Adipocyte (in vitro differentiated cells): Measurements from ENCODE around the gene PDCD11.
A peak's percentile ranks its signal among the peaks of the same experiment; 100 is the strongest.
"Not testable (repeated sequence)": the region's sequence is repeated elsewhere in the genome, so short reads cannot be mapped to it uniquely, and the experiment has no call there.

Experiments used
- DNase-seq: peaks from one replicate; pipeline ENCODE4 v3.0.0-alpha.2; 2015; ENCODE audit warnings: low read depth
- H3K27me3 ChIP-seq: replicated peaks from 2 replicates; pipeline ENCODE4 v1.7.0; 2013; ENCODE audit warnings: mild to moderate bottlenecking, low read length, moderate library complexity; ENCODE audit not compliant: control insufficient read depth, insufficient read depth
- H3K36me3 ChIP-seq: 2 replicates; pipeline ENCODE4 v1.7.0; 2013; ENCODE audit warnings: low read length, mild to moderate bottlenecking, moderate library complexity; ENCODE audit not compliant: control insufficient read depth, insufficient read depth, severe bottlenecking
- H3K4me1 ChIP-seq: 2 replicates; pipeline ENCODE4 v1.7.0; 2013; ENCODE audit warnings: mild to moderate bottlenecking, low read length, moderate library complexity; ENCODE audit not compliant: control insufficient read depth, insufficient read depth
- H3K4me3 ChIP-seq: 2 replicates; pipeline ENCODE4 v1.7.0; 2013; ENCODE audit warnings: mild to moderate bottlenecking, low read length, moderate library complexity
- H3K9ac ChIP-seq: 2 replicates; pipeline ENCODE4 v1.7.0; 2013; ENCODE audit warnings: mild to moderate bottlenecking, low read length, moderate library complexity
- H3K9me3 ChIP-seq: 2 replicates; pipeline ENCODE4 v1.7.0; 2013; ENCODE audit warnings: mild to moderate bottlenecking, low read length, moderate library complexity; ENCODE audit not compliant: control insufficient read depth

PDCD11 gene

GRCh38 chr10:103396067-103396788 is at the start of gene PDCD11, which contains the start of gene ATP5MK:
Gene PDCD11, plus strand, starts transcription at chr10:103396626. Its CDS starts 1,801 bp downstream, at chr10:103398427.
Gene ATP5MK, minus strand, starts transcription at chr10:103396475. Its CDS starts 4,018 bp downstream, at chr10:103392457.
- H3K4me1 ChIP-seq, result peaks cover 26% of the 10 kb centered on the region
- peaks cover 49% of the 10 kb centered on the region for H3K36me3 ChIP-seq

GRCh38 chr10:103350175-103350516 is 46.3 kb upstream of the PDCD11 start:
- no peaks in the 10 kb centered on the region for H3K9me3 ChIP-seq
- peaks cover 4% of the 10 kb centered on the region for H3K4me1 ChIP-seq
- H3K36me3 ChIP-seq, result peaks cover 29% of the 10 kb centered on the region
- H3K4me3 ChIP-seq, result peak overlapping the region; percentile 90
- DNase-seq, result no peak
- H3K9ac ChIP-seq, result peak overlapping the region; percentile 94
- H3K27me3 ChIP-seq, result no peaks in the 10 kb centered on the region

More at GRCh38 chr10:103396067-103396788, at the start of gene PDCD11, which contains the start of gene ATP5MK:
- Histone ChIP-seq H3K27me3 (no peaks in the 10 kb centered on the region), H3K4me3 (peak within 1 kb of the TSS; percentile 99), H3K9me3 (no peaks in the 10 kb centered on the region), H3K9ac (peak within 1 kb of the TSS; percentile 100)
- peak; percentile 100 for DNase-seq

- peak within 1 kb of the TSS; percentile 90 for H3K4me3 ChIP-seq
- H3K4me1 ChIP-seq, result peaks cover 4% of the 10 kb centered on the region
- no peaks in the 10 kb centered on the region for H3K9me3 ChIP-seq
- H3K27me3 ChIP-seq, result no peaks in the 10 kb centered on the region
- H3K9ac ChIP-seq, result peak within 1 kb of the TSS; percentile 94
- DNase-seq, result peak; percentile 91
- H3K36me3 ChIP-seq, result peaks cover 24% of the 10 kb centered on the region
These were observed 45.7 kb upstream of the PDCD11 start, which contains the start of gene PCGF6 for GRCh38 chr10:103350517-103351260. Gene PCGF6, minus strand, starts transcription at chr10:103351140. Its CDS starts 74 bp downstream, at chr10:103351066.

GRCh38 chr10:103353281-103353680 is 43.1 kb upstream of the PDCD11 start:
- no peak overlapping the region for H3K4me3 ChIP-seq
- H3K36me3 ChIP-seq, result peaks cover 4% of the 10 kb centered on the region
- no peaks in the 10 kb centered on the region for H3K27me3 ChIP-seq
- H3K9ac ChIP-seq, result no peak overlapping the region
- no peaks in the 10 kb centered on the region for H3K9me3 ChIP-seq
- no peak for DNase-seq
- peaks cover 4% of the 10 kb centered on the region for H3K4me1 ChIP-seq

GRCh38 chr10:103354567-103354966 is 41.9 kb upstream of the PDCD11 start:
- not testable (repeated sequence) for H3K4me1 ChIP-seq, H3K9ac ChIP-seq, H3K27me3 ChIP-seq, H3K4me3 ChIP-seq, H3K36me3 ChIP-seq, DNase-seq, H3K9me3 ChIP-seq

GRCh38 chr10:103355906-103356599 is 40.4 kb upstream of the PDCD11 start:
- H3K4me1 ChIP-seq, result peaks cover 4% of the 10 kb centered on the region
- no peaks in the 10 kb centered on the region for H3K9me3 ChIP-seq
- H3K4me3 ChIP-seq, result no peak overlapping the region
- H3K27me3 ChIP-seq, result no peaks in the 10 kb centered on the region
- no peak overlapping the region for H3K9ac ChIP-seq
- DNase-seq, result no peak
- H3K36me3 ChIP-seq, result no peaks in the 10 kb centered on the region

GRCh38 chr10:103359493-103359892 is 36.9 kb upstream of the PDCD11 start:
- not testable (repeated sequence) for H3K4me3 ChIP-seq, H3K36me3 ChIP-seq, H3K4me1 ChIP-seq, DNase-seq, H3K27me3 ChIP-seq, H3K9me3 ChIP-seq, H3K9ac ChIP-seq

GRCh38 chr10:103360791-103361190 is 35.6 kb upstream of the PDCD11 start:
- H3K4me1 ChIP-seq, H3K4me3 ChIP-seq, DNase-seq, H3K36me3 ChIP-seq, H3K9ac ChIP-seq, H3K27me3 ChIP-seq, H3K9me3 ChIP-seq: not testable (repeated sequence)

GRCh38 chr10:103367379-103367781 is 29.0 kb upstream of the PDCD11 start:
- Histone ChIP-seq H3K4me1 (peaks cover 4% of the 10 kb centered on the region), H3K4me3 (peak overlapping the region; percentile 93), H3K27me3 (no peaks in the 10 kb centered on the region), H3K36me3 (no peaks in the 10 kb centered on the region), H3K9ac (peak overlapping the region; percentile 92), H3K9me3 (no peaks in the 10 kb centered on the region)
- DNase-seq, result peak; percentile 8

GRCh38 chr10:103367782-103368518 is 28.5 kb upstream of the PDCD11 start, which contains the start of gene TAF5:
Gene TAF5, plus strand, starts transcription at chr10:103367976. Its CDS starts 14 bp downstream, at chr10:103367990.
- peak within 1 kb of the TSS; percentile 92 for H3K9ac ChIP-seq
- DNase-seq, result peak; percentile 98
- peaks cover 4% of the 10 kb centered on the region for H3K4me1 ChIP-seq
- no peaks in the 10 kb centered on the region for H3K9me3 ChIP-seq
- H3K36me3 ChIP-seq, result no peaks in the 10 kb centered on the region
- H3K4me3 ChIP-seq, result peak within 1 kb of the TSS; percentile 93
- no peaks in the 10 kb centered on the region for H3K27me3 ChIP-seq
